ENCODE results near the gene LMX1B.

- peak; percentile 36 to 59 (median 48) for TF ChIP-seq CTCF (IDR thresholded peaks at IDR 0.05)
- TF ChIP-seq POLR2A (IDR thresholded peaks at IDR 0.05), result no peak
Observed at GRCh38 chr9:126690431-126691051, 76.8 kb downstream of the LMX1B start.
